BLaER1 treated with 17β-estradiol and CSF1 and Interleukin-3, amounts not matched to agents 10 nM and 100 nM (cell line): ENCODE measurements around the gene CTAGE1.
A peak's percentile ranks its signal among the peaks of the same experiment; 100 is the strongest.

Experiments
- H3K27ac ChIP-seq, 11 experiments: shearing (Covaris generic); formaldehyde crosslinking; 2 replicates each; pipeline ENCODE4 v1.8.1; 2022
- H3K27me3 ChIP-seq, 11 experiments: shearing (Covaris generic); formaldehyde crosslinking; 2 replicates each; pipeline ENCODE4 v1.8.1; 2022
- H3K36me3 ChIP-seq, 11 experiments: shearing (Covaris generic); formaldehyde crosslinking; 2 replicates each; pipeline ENCODE4 v1.8.1; 2022
- H3K4me1 ChIP-seq, 10 experiments: shearing (Covaris generic); formaldehyde crosslinking; 2 replicates each; pipeline ENCODE4 v1.8.1; 2022
- H3K4me2 ChIP-seq, 11 experiments: shearing (Covaris generic); formaldehyde crosslinking; 2 replicates each; pipeline ENCODE4 v1.8.1; 2022
- H3K4me3 ChIP-seq, 10 experiments: shearing (Covaris generic); formaldehyde crosslinking; 2 replicates each; pipeline ENCODE4 v1.8.1; 2022
- H3K9ac ChIP-seq, 11 experiments: shearing (Covaris generic); formaldehyde crosslinking; 2 replicates each; pipeline ENCODE4 v1.8.1; 2022
- H3K9me3 ChIP-seq, 11 experiments: shearing (Covaris generic); formaldehyde crosslinking; replicated peaks in 1 of 11; 2 replicates each; pipeline ENCODE4 v1.8.1; 2022
- H4K20me1 ChIP-seq, 11 experiments: shearing (Covaris generic); formaldehyde crosslinking; 2 replicates each; pipeline ENCODE4 v1.8.1; 2022
- Cebpa-rat ChIP-seq, 11 experiments: shearing (Covaris generic); IDR thresholded peaks; 2 replicates each; pipeline ENCODE4 v1.8.1; 2022

The CTAGE1 gene, protein sequence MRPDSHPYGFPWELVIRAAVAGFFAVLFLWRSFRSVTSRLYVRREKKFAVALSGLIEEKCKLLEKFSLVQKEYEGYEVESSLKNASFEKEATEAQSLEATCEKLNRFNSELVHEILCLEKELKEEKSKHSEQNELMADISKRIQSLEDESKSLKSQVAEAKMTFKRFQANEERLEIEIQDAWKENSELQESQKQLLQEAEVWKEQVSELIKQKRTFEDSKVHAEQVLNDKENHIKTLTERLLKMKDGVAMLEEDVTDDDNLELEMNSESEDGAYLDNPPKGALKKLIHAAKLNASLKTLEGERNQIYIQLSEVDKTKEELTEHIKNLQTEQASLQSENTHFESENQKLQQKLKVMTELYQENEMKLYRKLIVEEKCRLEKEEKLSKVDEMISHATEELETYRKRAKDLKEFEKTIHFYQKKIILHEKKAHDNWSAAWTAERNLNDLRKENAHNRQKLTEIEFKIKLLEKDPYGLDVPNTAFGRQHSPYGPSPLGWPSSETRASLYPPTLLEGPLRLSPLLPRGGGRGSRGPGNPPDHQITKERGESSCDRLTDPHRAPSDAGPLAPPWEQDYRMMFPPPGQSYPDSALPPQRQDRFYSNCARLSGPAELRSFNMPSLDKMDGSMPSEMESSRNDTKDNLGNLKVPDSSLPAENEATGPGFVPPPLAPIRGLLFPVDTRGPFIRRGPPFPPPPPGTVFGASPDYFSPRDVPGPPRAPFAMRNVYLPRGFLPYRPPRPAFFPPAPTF

DNA sequence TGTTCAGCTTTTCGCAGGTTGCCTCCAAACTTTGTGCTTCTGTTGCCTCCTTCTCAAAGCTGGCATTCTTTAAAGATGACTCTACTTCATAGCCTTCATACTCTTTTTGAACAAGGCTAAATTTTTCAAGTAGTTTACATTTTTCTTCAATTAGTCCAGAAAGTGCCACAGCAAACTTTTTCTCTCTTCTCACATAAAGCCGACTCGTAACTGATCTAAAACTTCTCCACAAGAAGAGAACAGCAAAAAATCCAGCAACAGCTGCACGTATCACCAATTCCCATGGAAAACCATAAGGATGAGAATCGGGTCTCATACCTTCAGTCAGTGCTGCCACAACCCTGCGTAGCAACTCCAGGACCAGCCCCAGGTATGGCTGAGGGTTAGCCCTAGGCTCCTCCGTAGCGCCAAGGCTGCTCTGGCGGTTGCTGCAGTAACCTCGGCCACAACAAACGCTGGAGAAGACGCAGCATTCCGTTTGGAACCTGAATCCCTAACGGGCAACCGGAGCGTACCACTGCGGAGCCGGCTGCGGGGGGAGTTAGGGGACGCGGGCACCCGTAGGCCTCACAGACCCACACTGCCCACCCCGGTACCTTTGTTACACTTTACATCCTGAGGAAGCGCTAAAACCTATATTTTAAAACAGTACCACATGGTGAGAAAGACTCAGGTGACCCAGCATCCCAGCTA, at the start of gene CTAGE1:
TSS of gene CTAGE1 (minus strand) at position 420 of the 693 bp plus-strand sequence. CDS start at position 316, 104 bp downstream.
- Histone ChIP-seq H3K9me3 (peaks cover 0 to 29% (median 9%) of the 10 kb centered on the region in 11 experiments; a peak in 14 of 22 replicates), H3K4me2 (no peak within 1 kb of the TSS), H4K20me1 (no peaks in the 10 kb centered on the region), H3K4me3 (no peak within 1 kb of the TSS), H3K27me3 (no peaks in the 10 kb centered on the region), H3K36me3 (no peaks in the 10 kb centered on the region), H3K27ac (no peak within 1 kb of the TSS), H3K4me1 (no peaks in the 10 kb centered on the region), H3K9ac (no peak within 1 kb of the TSS)
- no peak for TF ChIP-seq Cebpa-rat (IDR thresholded peaks at IDR 0.05)

DNA sequence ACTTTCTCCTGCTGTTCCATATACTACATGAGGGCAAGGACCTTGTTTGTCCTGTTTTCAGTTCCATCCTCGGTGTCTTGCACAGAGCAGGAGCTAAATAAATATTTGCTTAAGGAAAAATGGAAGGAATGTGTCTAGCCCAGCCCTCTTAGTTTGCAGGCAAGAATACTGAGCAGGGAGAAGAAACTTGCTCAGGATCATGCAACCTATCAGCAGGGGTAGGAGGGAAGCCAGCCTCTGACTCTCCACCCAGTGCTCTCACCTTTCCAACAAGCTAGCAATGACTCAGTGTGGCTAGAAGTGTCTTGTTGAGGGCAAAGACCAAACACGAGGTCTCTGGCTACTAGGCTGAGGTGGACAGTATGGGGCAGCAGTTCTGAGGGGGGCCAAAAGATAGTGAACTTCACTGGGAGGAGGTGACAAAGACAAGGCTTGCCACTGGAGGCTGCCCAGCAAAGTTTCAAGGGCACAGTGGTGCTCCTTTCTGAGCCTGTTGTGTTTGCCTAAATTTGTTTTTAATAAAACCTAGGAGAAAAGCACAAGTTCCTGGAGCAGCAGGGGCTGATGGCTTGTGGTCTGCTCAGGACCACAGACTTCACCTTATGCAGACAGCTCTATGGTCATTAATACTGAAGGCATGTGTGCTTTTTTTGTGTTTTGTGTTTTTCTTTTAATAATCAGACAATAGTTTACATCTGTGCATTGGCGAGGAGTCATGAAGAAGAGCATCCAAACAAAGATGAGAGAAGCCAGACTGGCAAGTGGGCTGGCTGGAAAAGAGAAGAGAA, 49.1 kb upstream of the CTAGE1 start:
- Histone ChIP-seq H3K9ac (no peak overlapping the region), H3K9me3 (no peaks in the 10 kb centered on the region), H3K27ac (no peak overlapping the region), H3K27me3 (no peaks in the 10 kb centered on the region), H3K4me3 (no peak overlapping the region), H3K4me2 (peak overlapping the region in 2 of 11 experiments; percentile 5 to 11; a peak in 1 of 22 replicates), H3K36me3 (no peaks in the 10 kb centered on the region), H4K20me1 (no peaks in the 10 kb centered on the region), H3K4me1 (peaks cover 0 to 7% (median 0%) of the 10 kb centered on the region in 10 experiments; a peak in 4 of 20 replicates)
- TF ChIP-seq Cebpa-rat (IDR thresholded peaks at IDR 0.05) = no peak

DNA sequence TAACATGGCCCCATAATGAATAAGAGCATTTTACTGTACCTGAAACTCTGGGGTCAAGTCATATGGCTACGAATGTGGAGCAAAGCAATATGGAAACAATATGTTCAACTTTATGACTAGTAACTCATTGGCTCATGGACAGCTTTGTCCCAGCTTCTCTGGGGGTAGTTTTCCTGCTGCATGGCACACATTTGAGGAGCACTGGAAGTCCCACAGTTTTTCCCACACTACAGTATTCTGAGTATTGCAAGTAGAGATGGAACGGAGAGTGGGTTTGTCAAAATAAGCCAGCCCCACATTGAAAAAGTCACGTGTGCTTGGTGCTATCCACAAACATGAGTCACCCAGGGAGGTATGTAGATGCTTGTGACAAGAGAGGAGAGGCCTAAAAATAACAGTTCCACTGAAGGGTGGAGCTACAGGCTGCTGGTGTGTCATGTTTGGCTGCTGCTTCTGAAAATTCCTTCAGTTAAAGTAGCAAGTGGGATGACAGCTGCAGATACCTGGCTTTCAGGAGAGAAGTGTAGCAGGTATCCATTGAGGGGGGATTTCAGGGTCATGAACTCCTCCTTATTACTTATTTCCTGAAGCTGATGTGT, 48.2 kb upstream of the CTAGE1 start:
- Histone ChIP-seq H3K36me3 (no peaks in the 10 kb centered on the region), H3K27me3 (no peaks in the 10 kb centered on the region), H3K9me3 (no peaks in the 10 kb centered on the region), H3K27ac (no peak overlapping the region), H4K20me1 (no peaks in the 10 kb centered on the region), H3K4me1 (peaks cover 0 to 7% (median 0%) of the 10 kb centered on the region in 10 experiments; a peak in 4 of 20 replicates), H3K9ac (no peak overlapping the region), H3K4me3 (no peak overlapping the region), H3K4me2 (peak overlapping the region in 2 of 11 experiments; percentile 5 to 11; a peak in 2 of 22 replicates)
- no peak for TF ChIP-seq Cebpa-rat (IDR thresholded peaks at IDR 0.05)

DNA sequence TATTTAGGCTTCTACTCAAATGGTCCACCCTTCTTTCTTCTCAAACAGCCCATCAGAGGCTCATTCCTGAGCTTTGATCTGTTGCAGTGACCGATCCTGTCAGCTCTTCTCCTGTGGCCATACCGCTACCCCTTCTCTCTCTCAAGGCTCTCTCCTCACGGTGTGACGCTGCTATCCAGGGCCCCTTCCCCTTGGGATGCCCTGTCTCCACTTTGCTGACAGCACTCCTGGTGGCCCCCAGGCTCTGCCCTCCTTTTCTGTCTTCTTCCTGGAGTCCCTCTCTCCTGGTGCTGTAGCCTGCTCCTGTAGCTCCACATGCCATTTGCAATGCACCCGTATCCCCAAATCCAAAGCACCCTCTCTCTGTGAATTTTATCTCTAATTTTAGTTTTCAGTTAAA, 45.4 kb upstream of the CTAGE1 start:
- H3K4me1 ChIP-seq = peaks cover 0 to 18% (median 0%) of the 10 kb centered on the region in 10 experiments; a peak in 8 of 20 replicates
- H3K4me3 ChIP-seq = no peak overlapping the region
- no peaks in the 10 kb centered on the region for H3K9me3 ChIP-seq
- H3K36me3 ChIP-seq = no peaks in the 10 kb centered on the region
- H3K27me3 ChIP-seq = no peaks in the 10 kb centered on the region
- no peak overlapping the region for H3K27ac ChIP-seq
- no peaks in the 10 kb centered on the region for H4K20me1 ChIP-seq
- no peak for TF ChIP-seq Cebpa-rat (IDR thresholded peaks at IDR 0.05)
- no peak overlapping the region for H3K4me2 ChIP-seq
- H3K9ac ChIP-seq = no peak overlapping the region

DNA sequence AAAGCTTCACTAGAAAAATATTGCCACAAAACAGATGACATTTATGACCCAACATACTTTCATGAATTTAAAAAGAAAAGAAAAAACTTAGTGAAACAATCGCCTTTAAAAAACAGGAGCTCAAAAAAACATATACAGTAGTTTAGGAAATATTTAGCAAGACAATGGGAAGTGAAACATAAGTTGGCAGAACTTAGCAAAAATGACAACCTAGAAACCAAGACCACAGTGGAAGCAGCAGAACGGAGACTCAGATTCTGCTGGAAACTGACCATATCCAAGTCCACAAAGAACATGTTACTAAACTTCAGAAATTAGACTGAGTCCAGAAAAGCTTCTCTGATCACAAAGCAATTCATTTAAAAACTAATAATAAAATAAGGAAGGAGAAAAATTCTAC, 41.8 kb upstream of the CTAGE1 start:
- Histone ChIP-seq H3K27me3 (no peaks in the 10 kb centered on the region), H4K20me1 (no peaks in the 10 kb centered on the region), H3K9ac (no peak overlapping the region), H3K4me3 (no peak overlapping the region), H3K4me1 (peaks cover 0 to 12% (median 0%) of the 10 kb centered on the region in 10 experiments; a peak in 6 of 20 replicates), H3K36me3 (no peaks in the 10 kb centered on the region), H3K9me3 (no peaks in the 10 kb centered on the region), H3K4me2 (peak overlapping the region in 3 of 11 experiments; percentile 24 to 38 (median 30); a peak in 4 of 22 replicates), H3K27ac (no peak overlapping the region)
- no peak for TF ChIP-seq Cebpa-rat (IDR thresholded peaks at IDR 0.05)

DNA sequence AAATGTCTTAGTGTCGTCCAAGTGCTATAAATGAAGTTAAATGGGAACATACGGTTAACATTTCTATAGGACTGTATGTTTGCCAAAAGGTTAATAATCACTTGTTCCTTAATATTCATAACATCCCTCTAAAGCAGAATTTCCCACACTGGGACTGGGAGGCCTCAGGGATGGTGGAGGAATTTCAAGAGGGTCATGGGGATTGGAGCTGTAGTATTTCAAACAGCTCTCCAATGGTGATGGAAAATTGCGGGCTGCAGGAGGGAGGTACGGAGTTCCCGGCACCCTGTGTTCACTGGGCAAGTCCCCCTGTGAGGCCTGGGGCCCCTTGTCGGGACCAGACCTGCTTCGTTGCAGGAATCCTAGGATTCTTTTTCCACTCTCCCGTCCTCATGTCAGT, 39.8 kb upstream of the CTAGE1 start:
- H3K9me3 ChIP-seq = no peaks in the 10 kb centered on the region
- no peaks in the 10 kb centered on the region for H4K20me1 ChIP-seq
- no peak overlapping the region for H3K27ac ChIP-seq
- no peaks in the 10 kb centered on the region for H3K36me3 ChIP-seq
- no peak for TF ChIP-seq Cebpa-rat (IDR thresholded peaks at IDR 0.05)
- no peak overlapping the region for H3K9ac ChIP-seq
- H3K4me2 ChIP-seq = no peak overlapping the region
- no peak overlapping the region for H3K4me3 ChIP-seq
- H3K4me1 ChIP-seq = peaks cover 0 to 12% (median 0%) of the 10 kb centered on the region in 10 experiments; a peak in 6 of 20 replicates
- no peaks in the 10 kb centered on the region for H3K27me3 ChIP-seq

DNA sequence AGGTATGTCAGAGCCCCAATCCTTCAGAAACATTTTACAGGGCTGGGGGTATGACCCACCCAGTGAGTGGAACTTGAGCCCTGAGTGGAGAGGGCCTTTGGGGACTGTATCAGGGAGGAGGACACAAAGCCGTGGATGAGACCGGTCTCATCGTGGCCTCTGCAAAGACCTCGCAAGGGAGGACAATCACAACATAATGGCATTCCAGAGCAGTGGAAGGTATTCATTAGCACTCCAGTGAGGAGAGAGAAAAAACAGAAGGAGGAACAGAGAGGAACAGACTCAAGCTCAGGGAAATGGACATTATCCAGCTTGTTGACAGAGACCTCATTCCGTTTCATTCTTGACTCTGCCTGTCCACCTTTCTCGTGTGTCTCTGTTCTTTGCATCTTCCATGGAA, 38.8 kb upstream of the CTAGE1 start:
- no peak for TF ChIP-seq Cebpa-rat (IDR thresholded peaks at IDR 0.05)
- Histone ChIP-seq H3K27me3 (no peaks in the 10 kb centered on the region), H3K4me2 (no peak overlapping the region), H3K9ac (no peak overlapping the region), H3K4me1 (peaks cover 0 to 12% (median 0%) of the 10 kb centered on the region in 10 experiments; a peak in 6 of 20 replicates), H3K9me3 (peaks cover 0 to 2% (median 0%) of the 10 kb centered on the region in 11 experiments; a peak in 1 of 22 replicates), H3K36me3 (no peaks in the 10 kb centered on the region), H4K20me1 (no peaks in the 10 kb centered on the region), H3K27ac (no peak overlapping the region), H3K4me3 (no peak overlapping the region)

DNA sequence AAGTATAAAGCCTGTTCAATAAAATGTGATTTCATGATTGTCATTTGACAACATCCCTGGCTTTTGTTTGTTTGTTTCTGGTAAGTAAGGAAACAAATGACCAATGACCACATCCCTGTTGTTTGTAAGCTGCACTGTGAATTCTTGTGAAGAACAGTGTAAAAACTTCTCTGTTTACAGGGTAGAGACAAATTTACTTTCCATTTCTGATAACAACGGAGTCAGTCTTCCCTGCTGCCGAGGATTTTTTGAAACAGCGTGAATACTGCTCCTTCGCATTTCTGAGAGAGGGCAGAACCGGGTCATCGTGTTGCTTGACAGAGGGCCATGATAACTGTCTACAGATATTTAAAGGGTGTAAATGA, 38.4 kb upstream of the CTAGE1 start:
- peaks cover 0 to 12% (median 0%) of the 10 kb centered on the region in 10 experiments; a peak in 6 of 20 replicates for H3K4me1 ChIP-seq
- no peak overlapping the region for H3K4me2 ChIP-seq
- no peaks in the 10 kb centered on the region for H3K36me3 ChIP-seq
- H3K9ac ChIP-seq = no peak overlapping the region
- TF ChIP-seq Cebpa-rat (IDR thresholded peaks at IDR 0.05) = no peak
- H3K27ac ChIP-seq = no peak overlapping the region
- peaks cover 0 to 7% (median 3%) of the 10 kb centered on the region in 11 experiments; a peak in 9 of 22 replicates for H3K9me3 ChIP-seq
- H3K4me3 ChIP-seq = no peak overlapping the region
- no peaks in the 10 kb centered on the region for H3K27me3 ChIP-seq
- no peaks in the 10 kb centered on the region for H4K20me1 ChIP-seq
